ENCODE measurements around the gene A3GALT2.

The A3GALT2 gene

GRCh38 chr1:33350611-33351280 is 29.8 kb upstream of the A3GALT2 start:
- WGBS (ENCODE audit: insufficient coverage, insufficient read length) = 100% methylated on average over 1 of the region's 6 CpGs
- DNase-seq (ENCODE audit: low read depth, low spot score) = no peak
- H3K4me1 ChIP-seq (ENCODE audit: control insufficient read depth, insufficient read depth, low read length) = no peaks in the 10 kb centered on the region
- H3K4me3 ChIP-seq (ENCODE audit: low read length) = peak overlapping the region; percentile 36; the same call in 1 of the 2 replicates
- peaks cover 49% of the 10 kb centered on the region for H3K27me3 ChIP-seq (ENCODE audit: control insufficient read depth, insufficient read depth, low read length)
- no peaks in the 10 kb centered on the region for H3K36me3 ChIP-seq (ENCODE audit: control insufficient read depth, insufficient read depth, low read length)
- no peak overlapping the region for H3K27ac ChIP-seq (ENCODE audit: low read length)
- no peaks in the 10 kb centered on the region for H3K9me3 ChIP-seq (ENCODE audit: control insufficient read depth, insufficient read depth, low read length)

GRCh38 chr1:33349778-33350610 is 29.1 kb upstream of the A3GALT2 start:
- peaks cover 49% of the 10 kb centered on the region for H3K27me3 ChIP-seq (ENCODE audit: control insufficient read depth, insufficient read depth, low read length)
- no peaks in the 10 kb centered on the region for H3K4me1 ChIP-seq (ENCODE audit: control insufficient read depth, insufficient read depth, low read length)
- H3K9me3 ChIP-seq (ENCODE audit: control insufficient read depth, insufficient read depth, low read length) = no peaks in the 10 kb centered on the region
- no CpG with 5 or more reads among the region's 104 CpGs for WGBS (ENCODE audit: insufficient coverage, insufficient read length)
- H3K27ac ChIP-seq (ENCODE audit: low read length) = no peak overlapping the region
- no peaks in the 10 kb centered on the region for H3K36me3 ChIP-seq (ENCODE audit: control insufficient read depth, insufficient read depth, low read length)
- DNase-seq (ENCODE audit: low read depth, low spot score) = no peak
- peak overlapping the region; percentile 86; the same call in 1 of the 2 replicates for H3K4me3 ChIP-seq (ENCODE audit: low read length)

GRCh38 chr1:33349081-33349759 is 28.3 kb upstream of the A3GALT2 start:
- WGBS (ENCODE audit: insufficient coverage, insufficient read length) = no CpG with 5 or more reads among the region's 78 CpGs
- H3K27me3 ChIP-seq (ENCODE audit: control insufficient read depth, insufficient read depth, low read length) = peaks cover 49% of the 10 kb centered on the region

GRCh38 chr1:33348676-33349080 is 27.8 kb upstream of the A3GALT2 start:
- DNase-seq (ENCODE audit: low read depth, low spot score) = no peak
- Histone ChIP-seq H3K4me1 (ENCODE audit: control insufficient read depth, insufficient read depth, low read length) (no peaks in the 10 kb centered on the region), H3K36me3 (ENCODE audit: control insufficient read depth, insufficient read depth, low read length) (no peaks in the 10 kb centered on the region), H3K27me3 (ENCODE audit: control insufficient read depth, insufficient read depth, low read length) (peaks cover 47% of the 10 kb centered on the region), H3K9me3 (ENCODE audit: control insufficient read depth, insufficient read depth, low read length) (no peaks in the 10 kb centered on the region), H3K4me3 (ENCODE audit: low read length) (peak overlapping the region; percentile 86; the same call in 1 of the 2 replicates), H3K27ac (ENCODE audit: low read length) (no peak overlapping the region)
- WGBS (ENCODE audit: insufficient coverage, insufficient read length) = no CpG with 5 or more reads among the region's 11 CpGs

More at GRCh38 chr1:33349081-33349759, 28.3 kb upstream of the A3GALT2 start:
- Histone ChIP-seq H3K9me3 (ENCODE audit: control insufficient read depth, insufficient read depth, low read length) (no peaks in the 10 kb centered on the region), H3K27ac (ENCODE audit: low read length) (no peak overlapping the region), H3K4me1 (ENCODE audit: control insufficient read depth, insufficient read depth, low read length) (no peaks in the 10 kb centered on the region), H3K4me3 (ENCODE audit: low read length) (peak overlapping the region; percentile 86), H3K36me3 (ENCODE audit: control insufficient read depth, insufficient read depth, low read length) (no peaks in the 10 kb centered on the region)
- no peak for DNase-seq (ENCODE audit: low read depth, low spot score)

- Histone ChIP-seq H3K36me3 (ENCODE audit: control insufficient read depth, insufficient read depth, low read length) (no peaks in the 10 kb centered on the region), H3K9me3 (ENCODE audit: control insufficient read depth, insufficient read depth, low read length) (no peaks in the 10 kb centered on the region), H3K27ac (ENCODE audit: low read length) (no peak overlapping the region), H3K27me3 (ENCODE audit: control insufficient read depth, insufficient read depth, low read length) (peaks cover 44% of the 10 kb centered on the region), H3K4me3 (ENCODE audit: low read length) (no peak overlapping the region), H3K4me1 (ENCODE audit: control insufficient read depth, insufficient read depth, low read length) (no peaks in the 10 kb centered on the region)
- no CpG with 5 or more reads among the region's 2 CpGs for WGBS (ENCODE audit: insufficient coverage, insufficient read length)
- no peak for DNase-seq (ENCODE audit: low read depth, low spot score)
These were observed 27.3 kb upstream of the A3GALT2 start for GRCh38 chr1:33348194-33348593.

GRCh38 chr1:33347650-33347992 is 26.7 kb upstream of the A3GALT2 start:
- no peak overlapping the region for H3K27ac ChIP-seq (ENCODE audit: low read length)
- peaks cover 42% of the 10 kb centered on the region for H3K27me3 ChIP-seq (ENCODE audit: control insufficient read depth, insufficient read depth, low read length)
- no peak for DNase-seq (ENCODE audit: low read depth, low spot score)
- WGBS (ENCODE audit: insufficient coverage, insufficient read length) = no CpG with 5 or more reads among the region's 5 CpGs
- no peak overlapping the region for H3K4me3 ChIP-seq (ENCODE audit: low read length)
- no peaks in the 10 kb centered on the region for H3K4me1 ChIP-seq (ENCODE audit: control insufficient read depth, insufficient read depth, low read length)
- no peaks in the 10 kb centered on the region for H3K9me3 ChIP-seq (ENCODE audit: control insufficient read depth, insufficient read depth, low read length)
- no peaks in the 10 kb centered on the region for H3K36me3 ChIP-seq (ENCODE audit: control insufficient read depth, insufficient read depth, low read length)

- no peak overlapping the region for H3K4me3 ChIP-seq (ENCODE audit: low read length)
- no peak overlapping the region for H3K27ac ChIP-seq (ENCODE audit: low read length)
- no peak for DNase-seq (ENCODE audit: low read depth, low spot score)
- H3K9me3 ChIP-seq (ENCODE audit: control insufficient read depth, insufficient read depth, low read length) = no peaks in the 10 kb centered on the region
- H3K4me1 ChIP-seq (ENCODE audit: control insufficient read depth, insufficient read depth, low read length) = peaks cover under 1% of the 10 kb centered on the region; the same call in 1 of the 2 replicates
- WGBS (ENCODE audit: insufficient coverage, insufficient read length) = no CpG with 5 or more reads among the region's 2 CpGs
- H3K36me3 ChIP-seq (ENCODE audit: control insufficient read depth, insufficient read depth, low read length) = no peaks in the 10 kb centered on the region
- H3K27me3 ChIP-seq (ENCODE audit: control insufficient read depth, insufficient read depth, low read length) = peaks cover 39% of the 10 kb centered on the region
These were observed 26.2 kb upstream of the A3GALT2 start for GRCh38 chr1:33346927-33347649.

- H3K36me3 ChIP-seq (ENCODE audit: control insufficient read depth, insufficient read depth, low read length) = no peaks in the 10 kb centered on the region
- DNase-seq (ENCODE audit: low read depth, low spot score) = no peak
- peaks cover 3% of the 10 kb centered on the region; the same call in 1 of the 2 replicates for H3K4me1 ChIP-seq (ENCODE audit: control insufficient read depth, insufficient read depth, low read length)
- no peaks in the 10 kb centered on the region for H3K9me3 ChIP-seq (ENCODE audit: control insufficient read depth, insufficient read depth, low read length)
- no CpG with 5 or more reads among the region's 3 CpGs for WGBS (ENCODE audit: insufficient coverage, insufficient read length)
- H3K27me3 ChIP-seq (ENCODE audit: control insufficient read depth, insufficient read depth, low read length) = peaks cover 37% of the 10 kb centered on the region
- no peak overlapping the region for H3K27ac ChIP-seq (ENCODE audit: low read length)
- no peak overlapping the region for H3K4me3 ChIP-seq (ENCODE audit: low read length)
These were observed 25.6 kb upstream of the A3GALT2 start for GRCh38 chr1:33346533-33346926.

GRCh38 chr1:33344896-33345560 is 24.1 kb upstream of the A3GALT2 start:
- H3K27ac ChIP-seq (ENCODE audit: low read length) = no peak overlapping the region
- H3K36me3 ChIP-seq (ENCODE audit: control insufficient read depth, insufficient read depth, low read length) = no peaks in the 10 kb centered on the region
- no peaks in the 10 kb centered on the region for H3K9me3 ChIP-seq (ENCODE audit: control insufficient read depth, insufficient read depth, low read length)
- no peak overlapping the region for H3K4me3 ChIP-seq (ENCODE audit: low read length)
- no peak for DNase-seq (ENCODE audit: low read depth, low spot score)
- no CpG with 5 or more reads among the region's 2 CpGs for WGBS (ENCODE audit: insufficient coverage, insufficient read length)
- H3K27me3 ChIP-seq (ENCODE audit: control insufficient read depth, insufficient read depth, low read length) = peaks cover 23% of the 10 kb centered on the region
- H3K4me1 ChIP-seq (ENCODE audit: control insufficient read depth, insufficient read depth, low read length) = peaks cover 6% of the 10 kb centered on the region
